PC-3 (cell line): Measurements from ENCODE around the gene CTNND2.

Source experiments
- EZH2phosphoT487 ChIP-seq: fragments of 300-600 bp; sonication (generic); IDR thresholded peaks from 2 replicates; pipeline ENCODE4 v1.6.1; 2018; ENCODE audit warnings: mild to moderate bottlenecking, antibody characterized with exemption, low read length, borderline replicate concordance
- TF ChIP-seq, protein P1 (sequence below): fragments of 300-600 bp; sonication (generic); conservative IDR thresholded peaks from 2 replicates; pipeline ENCODE4 v1.5.1; 2017; ENCODE audit warnings: antibody characterized with exemption, low read depth, mild to moderate bottlenecking, low read length

DNA sequence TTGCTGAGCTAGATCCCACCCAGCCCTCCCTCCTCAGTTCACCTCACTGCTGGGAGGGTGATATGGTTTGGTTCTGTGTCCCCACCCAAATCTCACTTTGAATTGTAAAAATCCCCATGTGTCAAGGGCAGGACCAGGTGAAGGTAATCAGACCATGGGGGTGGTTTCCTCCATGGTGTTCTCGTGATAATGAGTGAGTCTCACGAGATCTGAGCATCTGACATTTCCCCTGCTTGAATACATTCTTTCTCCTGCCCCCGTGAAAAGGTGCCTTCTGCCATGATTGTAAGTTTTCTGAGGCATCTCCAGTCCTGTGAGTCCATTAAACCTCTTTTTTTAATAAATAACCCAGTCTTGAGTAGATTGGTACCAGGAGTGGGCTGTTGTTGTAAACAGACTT lies 673.4 kb downstream of the CTNND2 start:
- TF ChIP-seq, protein P1, sequence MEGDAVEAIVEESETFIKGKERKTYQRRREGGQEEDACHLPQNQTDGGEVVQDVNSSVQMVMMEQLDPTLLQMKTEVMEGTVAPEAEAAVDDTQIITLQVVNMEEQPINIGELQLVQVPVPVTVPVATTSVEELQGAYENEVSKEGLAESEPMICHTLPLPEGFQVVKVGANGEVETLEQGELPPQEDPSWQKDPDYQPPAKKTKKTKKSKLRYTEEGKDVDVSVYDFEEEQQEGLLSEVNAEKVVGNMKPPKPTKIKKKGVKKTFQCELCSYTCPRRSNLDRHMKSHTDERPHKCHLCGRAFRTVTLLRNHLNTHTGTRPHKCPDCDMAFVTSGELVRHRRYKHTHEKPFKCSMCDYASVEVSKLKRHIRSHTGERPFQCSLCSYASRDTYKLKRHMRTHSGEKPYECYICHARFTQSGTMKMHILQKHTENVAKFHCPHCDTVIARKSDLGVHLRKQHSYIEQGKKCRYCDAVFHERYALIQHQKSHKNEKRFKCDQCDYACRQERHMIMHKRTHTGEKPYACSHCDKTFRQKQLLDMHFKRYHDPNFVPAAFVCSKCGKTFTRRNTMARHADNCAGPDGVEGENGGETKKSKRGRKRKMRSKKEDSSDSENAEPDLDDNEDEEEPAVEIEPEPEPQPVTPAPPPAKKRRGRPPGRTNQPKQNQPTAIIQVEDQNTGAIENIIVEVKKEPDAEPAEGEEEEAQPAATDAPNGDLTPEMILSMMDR: no peak
- TF ChIP-seq EZH2phosphoT487: no peak
